Suprapubic skin (tissue), 4 donors: Measurements from ENCODE around the gene RNF39. TPM values are rescaled to one million over a fixed set of nuclear protein-coding genes. Genes with fewer than 3 reads are reported as not detected.
A peak's percentile ranks its signal among the peaks of the same experiment; 100 is the strongest.

Experiments
- DNase-seq, 2 donors: peaks; one replicate each; pipeline ENCODE4 v3.0.0-alpha.2; 2019; ENCODE audit warnings: low spot score in 2 of 2
- H3K27ac ChIP-seq: fragments of 200-600 bp; sonication (generic); one replicate; pipeline ENCODE4 v1.5.1; 2019
- H3K27me3 ChIP-seq: fragments of 200-600 bp; sonication (generic); one replicate; pipeline ENCODE4 v1.5.1; 2019
- H3K36me3 ChIP-seq: fragments of 200-600 bp; sonication (generic); one replicate; pipeline ENCODE4 v1.5.1; 2019
- H3K4me1 ChIP-seq: fragments of 200-600 bp; sonication (generic); one replicate; pipeline ENCODE4 v1.5.1; 2019
- H3K4me3 ChIP-seq: fragments of 200-600 bp; sonication (generic); one replicate; pipeline ENCODE4 v1.5.1; 2019; ENCODE audit warnings: mild to moderate bottlenecking
- H3K9me3 ChIP-seq: fragments of 200-600 bp; sonication (generic); one replicate; pipeline ENCODE4 v1.5.1; 2019
- EP300 ChIP-seq: sonication (generic); formaldehyde crosslinking; IDR thresholded peaks from one replicate; pipeline ENCODE4 v1.6.1; 2017; ENCODE audit warnings: antibody characterized with exemption
- POLR2A ChIP-seq, 2 donors: fragments of 450-650 bp; IDR thresholded peaks; one replicate each; pipeline ENCODE4 v1.6.1; 2017; ENCODE audit warnings: antibody characterized with exemption in 2 of 2, mild to moderate bottlenecking in 2 of 2, moderate library complexity in 2 of 2
- POLR2AphosphoS5 ChIP-seq, 3 donors: sonication (generic); formaldehyde crosslinking; IDR thresholded peaks; one replicate each; pipeline ENCODE4 v1.6.1; 2017; ENCODE audit warnings: antibody characterized with exemption in 3 of 3
- WGBS: methylation state at CpG from one replicate; pipeline ENCODE4 v1.1.5; 2018; 5-methylcytosine and 5-hydroxymethylcytosine counted together
- total RNA-seq, 4 donors: library from RNA; depleted of rRNA; stranded (reverse); fragments of >200 nt; gene quantifications; one replicate each; pipeline ENCODE4 v1.1.0, GENCODE V29; 2016
- TF ChIP-seq, protein P1 (sequence below), 2 donors: fragments of 200-600 bp in 1 of 2; fragments of 450-650 bp in 1 of 2; sonication (generic) in 1 of 2; IDR thresholded peaks; one replicate each; pipeline ENCODE4 v1.5.1; 2016 to 2019; ENCODE audit warnings: antibody characterized with exemption in 2 of 2, mild to moderate bottlenecking in 1 of 2, moderate library complexity in 1 of 2

Gene RNF39
- total RNA-seq, 4 donors from 2014 or later = 29.1 to 73.1 (median 44.6) TPM

DNA sequence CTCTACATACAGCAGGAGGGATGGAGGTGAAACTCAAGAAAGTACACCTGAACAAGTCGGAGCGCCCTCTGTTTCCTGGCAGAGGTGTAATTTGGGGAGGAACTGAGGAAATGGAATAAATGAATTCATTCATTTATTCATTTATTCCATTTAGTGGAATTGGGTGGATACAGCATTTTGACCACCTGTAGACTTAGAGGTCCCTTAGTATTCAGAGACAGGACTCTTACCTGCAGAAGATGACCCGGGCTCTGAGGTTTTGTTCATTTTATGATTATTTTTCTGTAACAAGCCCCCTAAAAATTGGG, 28.3 kb upstream of the RNF39 start:
- H3K27me3 ChIP-seq = peaks cover 34% of the 10 kb centered on the region
- TF ChIP-seq EP300 = no peak
- no peak for TF ChIP-seq POLR2AphosphoS5 (IDR thresholded peaks at IDR 0.05)
- TF ChIP-seq POLR2A (IDR thresholded peaks at IDR 0.05) = no peak
- TF ChIP-seq, protein P1, sequence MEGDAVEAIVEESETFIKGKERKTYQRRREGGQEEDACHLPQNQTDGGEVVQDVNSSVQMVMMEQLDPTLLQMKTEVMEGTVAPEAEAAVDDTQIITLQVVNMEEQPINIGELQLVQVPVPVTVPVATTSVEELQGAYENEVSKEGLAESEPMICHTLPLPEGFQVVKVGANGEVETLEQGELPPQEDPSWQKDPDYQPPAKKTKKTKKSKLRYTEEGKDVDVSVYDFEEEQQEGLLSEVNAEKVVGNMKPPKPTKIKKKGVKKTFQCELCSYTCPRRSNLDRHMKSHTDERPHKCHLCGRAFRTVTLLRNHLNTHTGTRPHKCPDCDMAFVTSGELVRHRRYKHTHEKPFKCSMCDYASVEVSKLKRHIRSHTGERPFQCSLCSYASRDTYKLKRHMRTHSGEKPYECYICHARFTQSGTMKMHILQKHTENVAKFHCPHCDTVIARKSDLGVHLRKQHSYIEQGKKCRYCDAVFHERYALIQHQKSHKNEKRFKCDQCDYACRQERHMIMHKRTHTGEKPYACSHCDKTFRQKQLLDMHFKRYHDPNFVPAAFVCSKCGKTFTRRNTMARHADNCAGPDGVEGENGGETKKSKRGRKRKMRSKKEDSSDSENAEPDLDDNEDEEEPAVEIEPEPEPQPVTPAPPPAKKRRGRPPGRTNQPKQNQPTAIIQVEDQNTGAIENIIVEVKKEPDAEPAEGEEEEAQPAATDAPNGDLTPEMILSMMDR (IDR thresholded peaks at IDR 0.05) = no peak
- H3K27ac ChIP-seq = no peak overlapping the region
- H3K36me3 ChIP-seq = no peaks in the 10 kb centered on the region
- H3K9me3 ChIP-seq = no peaks in the 10 kb centered on the region
- WGBS = 40% methylated on average over 3 of the region's 3 CpGs
- DNase-seq = no peak
- H3K4me1 ChIP-seq = peaks cover 36% of the 10 kb centered on the region
- peak overlapping the region; percentile 53 for H3K4me3 ChIP-seq

DNA sequence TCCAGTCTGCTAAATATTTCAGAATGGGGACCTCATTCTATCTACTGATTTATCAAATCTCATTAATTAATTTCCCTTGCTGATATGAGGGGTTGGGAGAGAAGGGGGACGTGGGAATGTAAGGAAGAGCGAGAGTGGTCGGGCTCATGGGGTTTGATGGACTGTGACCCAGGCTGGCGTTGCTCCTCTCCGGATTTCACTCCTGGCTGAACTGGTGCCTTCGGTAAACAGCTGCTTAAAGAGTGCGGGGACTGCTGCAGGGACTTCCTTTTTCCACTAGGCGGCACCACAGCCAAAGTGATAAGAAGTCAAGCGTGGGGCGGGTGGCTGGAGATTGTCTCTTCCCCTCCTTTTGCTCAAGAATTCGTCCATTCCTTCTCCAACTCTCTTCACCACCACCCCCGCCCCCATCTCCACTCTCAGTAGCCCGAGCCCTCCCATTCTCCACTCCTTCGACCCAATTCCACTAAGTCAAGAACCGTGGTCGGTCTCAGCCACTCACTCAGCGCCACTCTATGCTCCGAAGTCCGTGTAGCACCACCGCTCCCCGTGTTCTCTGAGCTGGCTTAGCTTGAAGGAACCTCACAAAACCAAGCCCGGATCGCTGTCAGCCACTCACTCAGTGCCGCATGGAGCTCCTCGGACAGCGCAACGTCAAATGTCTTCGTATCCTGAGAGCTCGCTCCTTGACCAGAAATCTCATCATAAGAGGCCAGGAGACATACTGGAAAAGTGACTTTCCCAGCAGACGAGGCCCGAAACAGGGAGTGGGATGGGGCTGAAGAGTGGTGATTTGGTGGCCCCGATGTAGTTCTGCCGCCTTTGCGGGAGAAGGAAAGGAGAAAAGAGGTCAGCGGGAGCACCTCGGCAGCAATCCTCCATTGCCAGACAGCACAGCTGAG, 27.7 kb upstream of the RNF39 start:
- peaks cover 35% of the 10 kb centered on the region for H3K27me3 ChIP-seq

DNA sequence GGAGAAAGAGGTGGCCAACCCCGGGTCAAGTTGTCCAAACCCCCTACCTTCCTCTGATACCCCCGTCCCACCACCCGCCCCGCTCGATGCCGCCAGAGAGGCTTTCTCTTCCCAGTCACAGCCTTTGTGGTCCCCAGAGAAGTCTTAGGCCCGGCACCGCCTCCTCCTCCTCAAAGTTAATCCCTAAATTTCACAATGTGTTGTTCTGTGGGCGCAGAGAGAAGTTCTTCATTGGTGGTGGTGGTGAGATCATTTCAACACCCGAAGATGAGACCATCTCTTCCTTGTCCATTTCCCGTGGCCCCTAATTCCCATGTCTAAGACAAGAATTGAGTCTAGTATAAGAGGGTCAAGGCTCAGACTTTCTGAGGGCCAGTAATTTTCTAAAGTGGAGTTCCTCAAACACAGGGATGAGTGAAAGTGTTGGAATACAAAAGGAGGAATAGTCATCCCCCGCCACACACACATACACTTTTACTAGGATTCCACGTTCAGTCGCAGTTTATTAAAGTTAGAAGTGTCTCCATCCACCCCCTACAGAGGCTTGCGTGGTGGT, 26.9 kb upstream of the RNF39 start:
- TF ChIP-seq POLR2A (IDR thresholded peaks at IDR 0.05) = no peak
- TF ChIP-seq, protein P1 (IDR thresholded peaks at IDR 0.05) = no peak
- no peak for TF ChIP-seq EP300
- no peak for TF ChIP-seq POLR2AphosphoS5 (IDR thresholded peaks at IDR 0.05)
- Histone ChIP-seq H3K27ac (peak overlapping the region; percentile 39), H3K27me3 (peaks cover 33% of the 10 kb centered on the region), H3K36me3 (no peaks in the 10 kb centered on the region), H3K4me3 (peak overlapping the region; percentile 53), H3K4me1 (peaks cover 36% of the 10 kb centered on the region), H3K9me3 (no peaks in the 10 kb centered on the region)
- DNase-seq = peak in 1 of 2 donors; percentile 88
- 37% methylated on average over 14 of the region's 15 CpGs for WGBS

More for the DNA sequence above, 27.7 kb upstream of the RNF39 start:
- WGBS = 2% methylated on average over 36 of the region's 36 CpGs
- H3K9me3 ChIP-seq = no peaks in the 10 kb centered on the region
- TF ChIP-seq POLR2A (IDR thresholded peaks at IDR 0.05) = no peak
- TF ChIP-seq, protein P1 (IDR thresholded peaks at IDR 0.05) = peak; percentile 90 to 93
- H3K4me1 ChIP-seq = peaks cover 36% of the 10 kb centered on the region
- H3K36me3 ChIP-seq = no peaks in the 10 kb centered on the region
- DNase-seq = peak; percentile 93 to 94
- H3K27ac ChIP-seq = peak overlapping the region; percentile 39
- peak overlapping the region; percentile 53 for H3K4me3 ChIP-seq

DNA sequence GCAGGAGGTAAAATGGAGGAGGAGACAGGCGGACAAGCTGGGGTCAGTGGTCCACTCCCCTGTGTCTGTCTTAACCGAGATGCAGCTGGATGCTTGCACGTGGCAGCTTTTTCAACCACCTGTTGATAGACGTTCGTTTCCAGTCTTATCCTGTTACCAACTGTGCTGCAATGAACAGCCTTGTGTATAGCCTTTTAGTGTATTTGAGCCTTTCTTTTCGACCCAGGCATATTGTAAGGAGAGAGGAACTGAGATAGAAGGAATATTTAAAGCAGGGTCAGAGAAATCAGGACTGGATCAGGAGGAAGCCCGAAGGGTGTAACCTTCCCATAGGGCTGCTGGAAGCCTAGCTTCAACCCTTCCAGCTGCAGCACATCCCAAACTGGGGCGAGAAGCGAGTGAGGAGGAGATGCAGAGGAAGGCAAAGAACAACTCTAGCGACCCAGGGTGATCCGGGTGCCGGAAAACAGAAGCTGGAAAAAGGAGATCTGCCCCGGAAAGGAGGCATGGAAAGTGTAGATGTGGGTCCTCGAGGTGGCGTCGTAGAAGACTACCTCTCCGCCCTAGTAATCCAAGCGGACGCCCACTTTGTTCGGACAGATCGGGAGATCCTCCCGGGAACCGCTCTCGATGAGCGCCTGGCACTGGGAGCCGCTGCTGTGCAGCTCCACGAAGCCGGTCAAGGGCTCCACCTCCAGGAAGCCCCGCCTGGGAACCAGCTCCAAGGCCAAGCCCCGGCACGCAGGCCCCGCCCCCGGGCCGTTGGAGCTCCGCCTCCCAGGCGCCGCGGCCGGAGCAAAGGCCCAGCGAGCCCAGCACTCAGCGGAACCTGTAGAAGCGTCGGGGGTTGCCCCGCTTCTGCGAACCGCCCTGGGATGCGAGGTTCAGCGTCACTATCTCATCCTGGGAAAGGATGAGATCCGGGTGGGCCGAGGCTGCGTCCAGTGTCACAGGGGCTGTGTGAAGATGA, 26.2 kb upstream of the RNF39 start:
- H3K4me3 ChIP-seq = peak overlapping the region; percentile 46
- no peaks in the 10 kb centered on the region for H3K9me3 ChIP-seq
- TF ChIP-seq, protein P1 (IDR thresholded peaks at IDR 0.05) = no peak
- no peak for TF ChIP-seq POLR2AphosphoS5 (IDR thresholded peaks at IDR 0.05)
- no peak for TF ChIP-seq EP300
- TF ChIP-seq POLR2A (IDR thresholded peaks at IDR 0.05) = no peak
- H3K27me3 ChIP-seq = peaks cover 27% of the 10 kb centered on the region
- H3K36me3 ChIP-seq = no peaks in the 10 kb centered on the region
- WGBS = 3% methylated on average over 45 of the region's 51 CpGs
- H3K4me1 ChIP-seq = peaks cover 36% of the 10 kb centered on the region
- H3K27ac ChIP-seq = peak overlapping the region; percentile 60
- peak; percentile 91 to 93 for DNase-seq
